HG03469 (cell line): ENCODE data around the gene ANKRD66.
"Not testable (repeated sequence)": the region's sequence is repeated elsewhere in the genome, so short reads cannot be mapped to it uniquely, and the experiment has no call there.

Experiments
- ATAC-seq: cut with Tn5 transposase; IDR thresholded peaks from one replicate; pipeline ENCODE4 v1.9.1; 2021; ENCODE audit warnings: mild to moderate bottlenecking, moderate library complexity, moderate number of reproducible peaks; ENCODE audit not compliant: unreplicated experiment

Gene ANKRD66

DNA sequence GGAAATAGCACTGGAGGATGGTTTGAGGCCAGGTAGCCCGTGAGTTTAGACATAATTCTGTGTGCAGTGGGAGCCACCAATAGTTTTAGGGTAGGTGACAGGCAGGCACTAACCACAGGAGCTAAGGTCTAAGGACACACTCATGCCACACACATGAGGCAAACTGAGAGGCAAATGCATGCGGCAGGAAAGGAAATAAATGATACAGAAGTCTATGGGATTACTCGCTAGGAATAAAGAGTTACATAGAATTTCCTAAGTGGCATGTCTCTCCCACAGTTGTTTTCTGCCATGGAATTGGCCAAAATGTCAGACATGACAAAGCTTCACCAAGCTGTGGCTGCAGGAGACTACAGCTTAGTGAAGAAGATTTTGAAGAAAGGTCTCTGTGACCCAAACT lies 4.9 kb downstream of the ANKRD66 start:
- no peak for ATAC-seq

GRCh38 chr6:46755865-46756264 lies 9.1 kb downstream of the ANKRD66 start:
- no peak for ATAC-seq

DNA sequence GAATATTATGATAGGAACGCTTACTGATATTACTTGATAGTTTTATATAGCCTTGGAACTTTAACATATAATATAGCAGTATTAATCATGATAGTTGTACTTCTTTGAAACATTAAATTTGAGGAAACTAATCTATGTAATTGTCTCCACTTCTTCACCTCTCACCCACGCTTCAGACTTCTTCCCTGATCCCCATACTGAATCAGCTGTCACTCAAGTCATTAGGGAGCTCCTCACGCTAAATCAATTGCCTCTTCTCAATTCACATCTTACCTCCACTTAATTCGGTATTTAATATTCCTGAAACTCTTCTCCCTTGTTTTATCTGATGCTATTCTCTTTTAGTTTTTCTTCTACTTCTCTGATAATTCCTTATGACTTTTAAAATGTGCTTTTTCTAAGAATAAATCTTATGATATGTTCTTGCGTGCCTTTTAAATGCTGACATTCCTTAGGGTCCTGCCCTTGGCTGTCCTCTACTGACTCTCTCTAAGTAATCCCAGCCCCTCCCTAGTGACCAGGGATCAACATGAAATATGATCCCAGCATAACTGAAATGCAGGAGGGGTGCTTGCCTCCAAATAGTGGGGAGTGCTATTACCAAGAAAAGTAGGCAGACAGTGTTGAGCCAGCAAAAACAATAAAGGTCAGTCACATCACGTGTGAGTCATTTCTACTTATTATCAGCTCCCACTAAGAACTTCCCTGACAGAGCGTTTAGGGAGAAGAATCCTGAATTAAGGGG lies 9.9 kb downstream of the ANKRD66 start:
- ATAC-seq, result no peak

DNA sequence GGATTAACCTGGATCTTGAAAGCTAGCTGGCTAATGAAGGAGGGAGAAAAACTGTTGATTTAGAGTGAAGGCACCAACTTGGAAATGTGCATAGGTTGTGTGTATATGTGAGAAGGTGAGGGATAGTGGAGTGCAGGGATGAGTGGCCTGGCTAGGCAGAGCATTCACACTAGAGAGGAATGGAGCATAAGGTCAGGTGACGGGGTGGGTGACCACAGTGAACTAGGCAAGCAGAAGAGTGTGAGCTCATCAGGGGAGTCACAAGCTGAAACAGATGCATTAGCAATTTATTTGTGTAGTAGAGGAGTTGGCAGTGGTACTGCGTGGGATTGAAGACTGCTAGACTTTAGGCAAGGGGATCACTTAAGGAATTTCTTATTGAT lies 10.5 kb downstream of the ANKRD66 start:
- ATAC-seq, result no peak

GRCh38 chr6:46758960-46759753 lies 12.4 kb downstream of the ANKRD66 start:
- no peak for ATAC-seq

- ATAC-seq, result no peak
Measured at GRCh38 chr6:46760925-46761324, 14.2 kb downstream of the ANKRD66 start.

DNA sequence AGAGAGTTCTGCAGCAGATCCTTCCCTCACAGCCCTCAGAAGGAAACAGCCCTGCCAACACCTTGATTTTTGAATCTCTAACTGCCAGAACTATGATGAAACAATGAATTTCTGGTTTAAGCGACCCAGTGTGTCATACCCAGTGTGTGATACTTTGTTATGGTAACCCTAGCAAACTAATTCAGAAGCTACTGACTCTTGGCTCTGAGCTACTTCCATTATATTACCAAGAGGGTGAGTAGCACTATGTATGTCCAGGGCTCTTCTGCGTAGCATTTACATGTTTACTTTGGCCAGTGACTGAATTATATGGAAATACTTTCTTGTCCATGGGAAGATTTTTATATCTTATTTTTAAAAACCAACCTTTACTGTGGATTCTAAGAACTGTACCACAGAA lies 16.7 kb downstream of the ANKRD66 start:
- no peak for ATAC-seq

GRCh38 chr6:46764280-46764679 lies 17.5 kb downstream of the ANKRD66 start:
- not testable (repeated sequence) for ATAC-seq

- no peak for ATAC-seq
Measured at GRCh38 chr6:46764961-46765360, 18.2 kb downstream of the ANKRD66 start.

- ATAC-seq, result no peak
Measured at GRCh38 chr6:46772016-46772415, 25.3 kb downstream of the ANKRD66 start.

DNA sequence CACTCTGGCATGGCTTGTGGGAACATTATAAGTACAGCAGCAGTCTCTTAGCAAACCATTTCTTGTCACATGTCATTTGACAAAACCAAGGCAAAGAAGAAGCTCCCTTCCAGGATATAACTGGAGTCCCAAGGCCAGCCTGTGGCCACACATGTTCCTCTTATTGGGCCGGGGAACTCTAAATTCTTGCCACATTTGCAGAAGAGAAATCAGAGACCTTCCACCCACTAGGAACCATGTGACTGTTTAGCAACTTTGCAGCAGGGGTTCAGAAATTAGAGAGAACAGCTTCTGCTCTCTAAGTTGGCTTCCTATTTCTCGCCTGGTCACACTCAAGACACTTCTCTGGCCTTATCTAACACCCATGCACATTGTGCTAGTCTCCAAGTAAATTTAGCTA lies 26.0 kb downstream of the ANKRD66 start:
- ATAC-seq, result peak; percentile 70

DNA sequence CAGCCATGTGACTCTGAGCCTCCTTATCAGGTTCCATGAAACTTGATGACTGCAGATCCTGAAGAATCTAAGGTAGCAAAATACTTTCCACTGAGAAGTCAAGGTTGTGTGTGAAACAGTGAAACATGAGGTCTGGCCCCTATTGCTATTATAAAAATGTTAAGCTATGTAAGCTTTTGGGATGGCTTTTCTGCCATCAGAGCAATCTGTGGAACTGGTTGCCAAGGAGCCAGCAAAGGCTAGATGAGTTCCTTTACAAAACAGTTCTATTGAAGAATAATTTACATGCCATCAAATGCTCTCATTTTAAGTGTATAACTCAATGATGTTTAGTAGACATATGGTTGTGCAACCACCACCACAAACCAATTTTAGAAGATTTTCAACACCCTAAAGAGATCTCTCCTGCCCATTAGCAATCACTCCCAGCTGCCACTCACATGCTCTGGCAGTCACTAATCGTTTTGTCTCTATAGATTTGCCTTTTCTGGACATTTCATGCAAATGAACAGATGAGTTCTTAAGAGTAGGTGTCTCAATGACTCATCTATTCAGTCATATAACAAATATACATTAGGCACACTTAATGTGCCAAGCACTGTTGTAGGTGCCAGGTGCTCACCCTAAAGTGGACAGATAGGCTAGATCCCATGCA lies 26.6 kb downstream of the ANKRD66 start:
- ATAC-seq, result no peak

DNA sequence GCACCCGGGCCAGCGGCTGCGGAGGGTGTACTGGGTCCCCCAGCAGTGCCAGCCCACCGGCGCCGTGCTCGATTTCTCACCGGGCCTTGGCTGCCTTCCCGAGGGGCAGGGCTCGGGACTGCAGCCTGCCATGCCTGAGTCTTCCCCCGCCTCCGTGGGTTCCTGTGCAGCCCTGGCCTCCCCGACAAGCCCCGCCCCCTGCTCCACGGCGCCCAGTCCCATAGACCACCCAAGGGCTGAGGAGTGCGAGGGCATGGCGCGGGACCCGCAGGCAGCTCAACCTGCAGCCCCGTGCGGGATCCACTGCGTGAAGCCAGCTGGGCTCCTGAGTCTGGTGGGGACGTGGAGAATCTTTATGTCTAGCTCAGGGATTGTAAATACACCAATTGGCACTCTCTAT lies 28.0 kb downstream of the ANKRD66 start:
- ATAC-seq, result not testable (repeated sequence)

- no peak for ATAC-seq
Measured at GRCh38 chr6:46776070-46776712, 29.5 kb downstream of the ANKRD66 start.

GRCh38 chr6:46777476-46778346 lies 31.0 kb downstream of the ANKRD66 start:
- ATAC-seq, result no peak

- ATAC-seq, result no peak
Measured at GRCh38 chr6:46781478-46782378, 35.0 kb downstream of the ANKRD66 start.

DNA sequence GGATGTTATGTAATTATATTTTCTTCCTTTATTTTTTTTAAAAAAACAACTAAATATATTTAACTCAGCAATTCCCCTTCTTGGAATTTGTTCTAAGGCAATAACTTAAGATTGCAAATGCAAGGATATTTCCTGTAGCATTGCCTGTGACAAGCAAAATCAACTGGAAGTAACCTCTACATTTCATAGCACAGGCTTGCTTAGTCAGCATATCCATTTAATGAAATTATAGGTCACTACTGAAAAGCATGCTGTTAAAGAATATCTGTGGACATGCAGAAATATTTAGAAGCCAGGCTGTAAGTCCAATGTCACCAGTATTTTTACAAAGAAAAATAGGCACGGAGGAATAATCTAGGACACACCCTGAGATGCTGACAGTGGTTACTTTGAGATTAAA lies 37.8 kb downstream of the ANKRD66 start:
- ATAC-seq, result no peak

DNA sequence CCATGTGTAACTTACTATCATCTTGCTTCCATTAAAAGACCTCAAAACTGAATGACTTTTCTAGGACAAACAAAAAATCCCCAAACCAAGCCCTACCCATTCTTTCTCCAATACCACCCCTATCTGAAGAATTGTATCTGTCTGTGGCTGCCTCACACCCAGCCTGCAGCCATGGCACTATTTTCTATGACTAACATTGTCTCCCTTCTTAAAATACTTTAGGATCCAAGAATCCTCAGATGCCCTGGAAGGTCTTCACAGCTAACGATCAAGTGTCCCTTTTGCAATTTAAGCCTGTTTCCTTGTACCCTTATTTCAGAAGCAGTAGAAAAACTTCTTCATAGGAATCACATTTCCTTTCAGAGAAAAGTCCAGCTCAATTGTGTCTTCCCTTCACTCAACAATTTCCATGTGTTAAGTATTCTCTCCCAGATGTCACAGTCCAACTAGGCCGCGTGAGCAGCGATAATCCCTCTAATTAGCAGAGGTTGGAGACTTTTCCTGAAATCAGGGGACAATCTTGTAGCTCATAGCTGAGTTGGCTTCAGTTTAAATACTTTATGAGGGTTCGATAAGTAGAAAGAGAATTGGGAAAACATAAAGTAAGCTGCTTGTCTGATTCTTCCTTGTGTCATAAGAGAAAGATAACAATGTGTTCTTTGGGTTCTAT lies 41.3 kb downstream of the ANKRD66 start:
- no peak for ATAC-seq

DNA sequence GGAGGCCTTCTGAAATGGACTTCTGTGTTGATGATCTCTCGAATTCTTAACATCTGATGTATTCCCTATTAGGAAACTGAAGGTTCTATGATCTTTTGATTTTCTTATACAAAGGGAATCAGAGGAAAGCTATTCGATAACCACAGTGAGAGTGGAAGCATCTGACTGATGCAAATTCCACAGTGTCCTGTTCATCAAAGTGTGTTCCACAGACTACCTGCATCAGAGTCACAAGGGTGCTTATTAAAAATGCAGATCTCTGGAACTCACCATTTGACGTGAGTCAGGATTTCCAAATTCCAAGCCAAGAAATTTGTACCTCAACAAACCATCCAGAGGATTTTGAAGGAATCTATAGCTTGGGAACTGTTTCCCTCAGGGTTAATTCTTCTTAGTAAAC lies 42.1 kb downstream of the ANKRD66 start:
- no peak for ATAC-seq
